SJCRH30 (cell line): ENCODE results near the gene TYW1. TPM values are rescaled to one million over a fixed set of nuclear protein-coding genes. Genes with fewer than 3 reads are reported as not detected.
A peak's percentile ranks its signal among the peaks of the same experiment; 100 is the strongest.
"Not testable (repeated sequence)": the region's sequence is repeated elsewhere in the genome, so short reads cannot be mapped to it uniquely, and the experiment has no call there.

Experiments
- DNase-seq, 2 experiments: peaks; one replicate each; pipeline ENCODE4 v3.0.0-alpha.2; 2015 to 2020
- H3K27ac ChIP-seq: fragments of 250-450 bp; sonication (Bioruptor Pico); 2 replicates; pipeline ENCODE4 v1.5.1; 2020; ENCODE audit warnings: mild to moderate bottlenecking, moderate library complexity
- H3K27me3 ChIP-seq: fragments of 250-450 bp; sonication (Bioruptor Pico); 2 replicates; pipeline ENCODE4 v1.5.1; 2020; ENCODE audit warnings: mild to moderate bottlenecking, moderate library complexity
- H3K36me3 ChIP-seq: fragments of 250-450 bp; sonication (Bioruptor Pico); 2 replicates; pipeline ENCODE4 v1.5.1; 2020; ENCODE audit warnings: mild to moderate bottlenecking, moderate library complexity
- H3K4me1 ChIP-seq: fragments of 250-450 bp; sonication (Bioruptor Pico); 2 replicates; pipeline ENCODE4 v1.5.1; 2020; ENCODE audit warnings: mild to moderate bottlenecking, moderate library complexity
- H3K4me3 ChIP-seq: fragments of 250-450 bp; sonication (Bioruptor Pico); 2 replicates; pipeline ENCODE4 v1.5.1; 2020; ENCODE audit warnings: mild to moderate bottlenecking, moderate library complexity
- H3K9me3 ChIP-seq: fragments of 250-450 bp; sonication (Bioruptor Pico); replicated peaks from 2 replicates; pipeline ENCODE4 v1.5.1; 2020; ENCODE audit warnings: mild to moderate bottlenecking, moderate library complexity
- total RNA-seq: library from RNA; depleted of rRNA; stranded (reverse); fragments of >200 nt; shearing (Covaris generic); gene quantifications from 2 replicates; pipeline ENCODE4 v1.2.3, GENCODE V29; 2014

Gene TYW1
- total RNA-seq, 1 experiment from 2014 or later: 25.3 TPM

DNA sequence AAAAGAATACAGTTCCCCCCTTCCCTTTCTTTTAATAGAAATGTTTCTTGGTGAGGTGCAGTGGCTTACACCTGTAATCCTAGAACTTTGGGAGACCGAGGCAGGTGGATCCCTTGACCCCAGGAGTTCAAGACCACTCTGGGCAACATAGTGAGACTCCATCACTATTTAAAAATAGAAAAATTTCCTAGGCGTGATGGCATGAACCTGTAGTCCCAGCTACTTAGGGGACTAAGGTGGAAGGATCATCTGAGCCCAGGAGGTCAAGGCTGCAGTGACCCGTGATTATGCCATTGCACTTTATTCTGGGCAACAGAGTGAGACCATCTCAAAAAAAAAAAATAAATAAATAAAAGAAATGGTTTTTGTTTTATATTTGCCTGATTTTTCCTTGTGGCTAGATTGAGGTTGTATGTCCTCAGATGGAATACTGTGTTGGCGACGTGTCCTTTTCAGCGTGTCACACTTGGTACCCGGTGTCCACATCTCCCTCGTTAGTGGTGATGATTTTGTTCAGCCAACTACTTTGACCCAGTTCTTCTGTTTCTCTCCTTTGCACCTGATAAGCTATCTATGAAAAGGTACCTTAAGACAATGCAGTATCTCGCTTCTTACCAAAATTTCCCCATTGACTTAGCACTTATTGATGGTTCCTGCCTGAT lies 202.4 kb downstream of the TYW1 start:
- H3K27ac ChIP-seq, H3K4me3 ChIP-seq, DNase-seq, H3K27me3 ChIP-seq, H3K9me3 ChIP-seq, H3K36me3 ChIP-seq, H3K4me1 ChIP-seq: not testable (repeated sequence)

DNA sequence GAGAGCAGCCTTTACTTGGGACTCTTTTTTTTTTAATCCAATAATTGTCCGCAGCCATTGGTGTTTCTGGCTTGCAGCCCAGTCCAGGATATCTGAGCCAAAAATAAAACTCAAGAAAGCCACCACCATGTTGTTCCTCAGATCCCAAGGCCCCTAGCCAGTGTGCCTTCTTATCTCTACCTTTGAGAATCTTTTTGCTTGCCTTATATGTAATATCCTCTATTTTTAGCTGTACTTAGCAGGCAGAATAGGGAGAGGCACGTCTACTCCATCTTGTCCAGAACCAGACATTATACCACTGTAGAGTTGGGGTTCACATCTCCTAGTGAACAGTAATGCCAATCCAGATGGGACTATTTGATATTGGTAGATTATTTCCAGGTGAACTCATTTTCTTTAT lies 209.1 kb downstream of the TYW1 start:
- H3K36me3 ChIP-seq, H3K27me3 ChIP-seq, H3K4me1 ChIP-seq, H3K4me3 ChIP-seq, H3K27ac ChIP-seq, H3K9me3 ChIP-seq, DNase-seq: not testable (repeated sequence)

DNA sequence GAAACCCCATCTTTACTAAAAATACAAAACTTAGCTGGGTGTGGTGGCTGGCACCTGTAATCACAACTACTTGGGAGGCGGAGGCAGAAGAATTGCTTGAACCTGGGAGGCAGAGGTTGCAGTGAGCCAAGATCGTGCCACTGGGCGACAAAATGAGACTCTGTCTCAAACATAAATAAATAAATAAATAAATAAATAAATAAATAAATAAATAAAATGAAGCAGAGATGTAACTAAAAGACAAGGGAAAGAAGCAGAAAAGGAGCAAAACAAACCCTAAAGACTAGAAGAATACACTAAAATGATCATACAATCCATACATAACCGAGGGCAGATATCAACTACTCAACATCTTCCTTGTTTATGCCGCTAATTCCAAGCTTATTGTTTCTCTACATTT lies 209.8 kb downstream of the TYW1 start:
- H3K27me3 ChIP-seq: no peaks in the 10 kb centered on the region

DNA sequence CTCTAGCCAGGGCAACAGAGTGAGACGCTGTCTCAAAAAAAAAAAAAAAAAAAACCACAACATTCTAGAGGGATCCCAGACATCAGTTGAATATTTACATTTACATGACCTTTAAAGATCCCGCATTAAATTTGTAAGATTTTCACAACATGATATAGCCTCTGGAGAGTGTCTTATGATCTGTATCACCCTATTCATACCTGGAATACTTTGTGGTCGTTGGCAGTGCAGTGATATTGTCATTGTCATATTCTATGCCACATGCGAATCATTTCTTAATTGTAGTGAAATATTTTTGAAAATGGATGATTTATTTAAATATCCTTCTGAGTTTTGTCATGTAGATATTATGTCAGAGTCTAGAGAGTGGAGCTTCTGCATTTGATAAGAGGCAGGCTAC lies 212.0 kb downstream of the TYW1 start:
- H3K27ac ChIP-seq, H3K9me3 ChIP-seq, H3K4me3 ChIP-seq, H3K36me3 ChIP-seq, DNase-seq, H3K4me1 ChIP-seq, H3K27me3 ChIP-seq: not testable (repeated sequence)

More for the DNA sequence above, 209.8 kb downstream of the TYW1 start:
- no peaks in the 10 kb centered on the region for H3K36me3 ChIP-seq
- H3K9me3 ChIP-seq: no peaks in the 10 kb centered on the region
- no peak for DNase-seq
- no peak overlapping the region for H3K4me3 ChIP-seq
- no peaks in the 10 kb centered on the region for H3K4me1 ChIP-seq
- H3K27ac ChIP-seq: no peak overlapping the region

DNA sequence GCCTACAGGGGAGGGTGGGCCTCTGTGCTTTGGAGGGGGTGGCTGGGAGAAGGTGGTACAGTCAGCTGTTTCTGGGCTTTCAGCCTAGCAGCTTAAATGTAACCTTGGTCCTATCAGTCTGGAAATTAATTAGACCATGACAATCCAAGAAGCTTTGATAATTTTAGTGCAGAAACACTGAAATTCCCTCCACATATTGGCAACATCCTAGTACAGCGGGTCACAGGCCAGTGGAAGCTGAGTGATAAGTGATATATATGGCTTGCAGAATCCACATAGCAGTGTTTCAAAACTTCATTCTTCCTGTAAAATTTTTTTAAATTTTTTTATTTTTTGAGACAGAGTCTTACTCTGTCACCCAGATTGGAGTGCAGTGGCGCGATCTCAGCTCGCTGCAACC lies 212.6 kb downstream of the TYW1 start:
- no peak overlapping the region for H3K27ac ChIP-seq
- H3K9me3 ChIP-seq: no peaks in the 10 kb centered on the region
- no peak for DNase-seq
- H3K36me3 ChIP-seq: no peaks in the 10 kb centered on the region
- H3K27me3 ChIP-seq: no peaks in the 10 kb centered on the region
- no peak overlapping the region for H3K4me3 ChIP-seq
- no peaks in the 10 kb centered on the region for H3K4me1 ChIP-seq

- Histone ChIP-seq H3K4me3 (no peak overlapping the region), H3K4me1 (no peaks in the 10 kb centered on the region), H3K9me3 (no peaks in the 10 kb centered on the region), H3K27ac (no peak overlapping the region), H3K36me3 (no peaks in the 10 kb centered on the region), H3K27me3 (no peaks in the 10 kb centered on the region)
- no peak for DNase-seq
These were observed 213.9 kb downstream of the TYW1 start for GRCh38 chr7:67210567-67210966.

DNA sequence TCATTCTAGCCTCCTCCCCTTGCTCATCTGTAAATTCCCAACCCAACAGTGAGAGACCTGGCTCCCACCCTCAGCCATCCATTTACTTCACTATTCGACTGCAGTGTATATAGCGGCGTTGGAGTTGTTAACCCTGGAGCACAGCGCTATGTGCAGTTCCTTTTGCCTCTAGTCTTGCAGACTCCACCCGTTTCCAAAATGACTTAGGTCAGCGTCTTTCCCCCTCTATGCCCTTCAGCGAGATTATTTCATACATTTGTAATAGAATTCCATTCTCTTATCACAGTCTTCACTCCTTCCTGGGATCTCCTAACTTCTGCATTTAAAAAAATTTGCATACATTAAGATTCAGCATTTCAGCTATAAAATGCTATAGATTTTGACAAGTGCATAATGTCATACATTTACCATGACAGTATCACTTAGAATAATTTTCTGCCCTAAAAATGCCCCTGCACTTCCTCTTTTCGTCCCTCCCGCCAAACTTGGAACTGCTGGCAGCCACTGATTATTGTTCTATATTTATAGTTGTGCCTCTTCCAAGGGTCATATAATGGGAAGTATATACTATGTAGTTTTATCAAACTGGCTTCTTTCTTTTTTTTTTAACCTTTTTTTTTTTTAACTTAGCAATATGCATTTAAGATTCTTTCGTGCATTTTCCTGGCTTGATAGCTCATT lies 215.2 kb downstream of the TYW1 start:
- H3K4me1 ChIP-seq, DNase-seq, H3K27ac ChIP-seq, H3K36me3 ChIP-seq, H3K9me3 ChIP-seq, H3K4me3 ChIP-seq, H3K27me3 ChIP-seq: not testable (repeated sequence)

GRCh38 chr7:67213038-67213437 lies 216.4 kb downstream of the TYW1 start:
- H3K4me1 ChIP-seq, H3K27me3 ChIP-seq, H3K27ac ChIP-seq, H3K4me3 ChIP-seq, DNase-seq, H3K9me3 ChIP-seq, H3K36me3 ChIP-seq: not testable (repeated sequence)

DNA sequence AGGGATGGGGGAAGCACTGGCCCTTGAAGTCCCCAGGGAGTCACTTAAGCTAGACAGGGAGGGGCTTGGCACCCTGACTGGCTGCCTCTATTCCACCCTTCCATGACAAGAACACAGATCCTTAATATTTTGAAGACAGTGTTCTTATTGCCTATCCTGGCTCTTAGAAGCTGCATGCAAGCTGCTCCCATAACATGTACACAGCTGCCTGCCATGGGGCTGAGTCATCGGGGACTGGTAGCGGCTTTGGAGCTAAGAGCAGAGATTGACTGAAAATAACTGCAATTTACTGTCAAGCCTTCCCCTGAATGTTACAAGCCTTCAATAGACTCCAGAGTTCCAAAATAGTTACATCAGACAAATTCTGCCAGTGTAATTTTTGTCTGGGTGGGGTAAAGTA lies 226.9 kb downstream of the TYW1 start:
- not testable (repeated sequence) for H3K36me3 ChIP-seq, DNase-seq, H3K4me1 ChIP-seq, H3K4me3 ChIP-seq, H3K27me3 ChIP-seq, H3K9me3 ChIP-seq, H3K27ac ChIP-seq

GRCh38 chr7:67226340-67226907 lies 229.8 kb downstream of the TYW1 start:
- H3K9me3 ChIP-seq: not testable (repeated sequence)

GRCh38 chr7:67226967-67227366 lies 230.3 kb downstream of the TYW1 start:
- not testable (repeated sequence) for H3K36me3 ChIP-seq, H3K4me1 ChIP-seq, H3K4me3 ChIP-seq, H3K27me3 ChIP-seq, DNase-seq, H3K9me3 ChIP-seq, H3K27ac ChIP-seq

More at GRCh38 chr7:67226340-67226907, 229.8 kb downstream of the TYW1 start:
- H3K27me3 ChIP-seq, H3K4me3 ChIP-seq, H3K27ac ChIP-seq, H3K4me1 ChIP-seq, H3K36me3 ChIP-seq: not testable (repeated sequence)
- peak; percentile 59 to 61 for DNase-seq

DNA sequence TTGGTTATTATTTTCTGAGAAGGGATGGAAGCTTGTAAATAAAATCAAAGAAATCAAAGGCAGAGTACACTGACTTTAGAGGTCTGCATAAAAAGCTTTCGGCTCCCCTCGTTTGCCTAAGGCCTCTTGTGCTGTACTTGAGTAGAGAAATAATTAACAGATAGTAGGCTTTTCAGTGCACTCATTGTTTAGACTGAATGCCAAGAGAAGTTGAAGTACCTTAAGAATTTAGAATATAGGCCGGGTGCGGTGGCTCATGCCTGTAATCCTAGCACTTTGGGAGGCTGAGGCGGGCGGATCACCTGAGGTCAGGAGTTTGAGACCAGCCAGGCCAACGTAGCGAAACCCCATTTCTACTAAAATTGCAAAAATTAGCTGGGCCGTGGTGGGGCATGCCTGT lies 232.4 kb downstream of the TYW1 start:
- H3K27me3 ChIP-seq, DNase-seq, H3K4me3 ChIP-seq, H3K36me3 ChIP-seq, H3K4me1 ChIP-seq, H3K9me3 ChIP-seq, H3K27ac ChIP-seq: not testable (repeated sequence)

GRCh38 chr7:67230029-67230428 lies 233.4 kb downstream of the TYW1 start:
- H3K36me3 ChIP-seq, H3K9me3 ChIP-seq, H3K27me3 ChIP-seq, DNase-seq, H3K27ac ChIP-seq, H3K4me1 ChIP-seq, H3K4me3 ChIP-seq: not testable (repeated sequence)

GRCh38 chr7:67233506-67233905 lies 236.9 kb downstream of the TYW1 start:
- H3K9me3 ChIP-seq, DNase-seq, H3K4me3 ChIP-seq, H3K36me3 ChIP-seq, H3K27me3 ChIP-seq, H3K27ac ChIP-seq, H3K4me1 ChIP-seq: not testable (repeated sequence)

GRCh38 chr7:67236216-67236615 lies 239.6 kb downstream of the TYW1 start:
- not testable (repeated sequence) for H3K4me3 ChIP-seq, H3K4me1 ChIP-seq, DNase-seq, H3K9me3 ChIP-seq, H3K27me3 ChIP-seq, H3K27ac ChIP-seq, H3K36me3 ChIP-seq

- H3K4me1 ChIP-seq, H3K27ac ChIP-seq, H3K9me3 ChIP-seq, H3K4me3 ChIP-seq, H3K36me3 ChIP-seq, H3K27me3 ChIP-seq: not testable (repeated sequence)
- peak; percentile 50 to 77 for DNase-seq
These were observed 246.2 kb downstream of the TYW1 start for GRCh38 chr7:67242871-67243270.
